GM12872 (cell line): Measurements from ENCODE around the gene MCM8.

Source experiments
- TF ChIP-seq, protein P1 (sequence below): IDR thresholded peaks from 3 replicates; pipeline ENCODE4 v1.5.1; 2011; ENCODE audit warnings: low read depth, mild to moderate bottlenecking, low read length, moderate library complexity; ENCODE audit not compliant: insufficient read depth

Gene MCM8

DNA sequence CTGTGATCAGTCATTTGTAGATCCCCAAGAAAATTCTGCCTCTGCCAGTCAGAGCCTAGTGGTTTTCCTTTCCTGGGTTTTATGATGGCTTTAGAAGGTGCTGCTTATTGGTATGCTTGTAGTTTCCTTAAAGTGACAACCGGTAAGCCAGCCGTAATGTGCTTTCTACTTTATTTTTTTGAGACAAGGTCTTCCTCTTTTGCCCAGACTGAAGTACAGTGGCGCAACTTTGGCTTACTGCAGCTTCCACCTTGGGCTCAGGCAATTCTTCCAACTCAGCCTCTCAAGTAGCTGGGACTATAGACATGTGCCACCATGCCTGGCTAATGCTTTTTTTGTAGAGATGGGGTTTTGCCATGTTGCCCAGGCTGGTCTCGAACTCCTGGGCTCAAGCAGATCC, 23.5 kb downstream of the MCM8 start:
- TF ChIP-seq, protein P1, sequence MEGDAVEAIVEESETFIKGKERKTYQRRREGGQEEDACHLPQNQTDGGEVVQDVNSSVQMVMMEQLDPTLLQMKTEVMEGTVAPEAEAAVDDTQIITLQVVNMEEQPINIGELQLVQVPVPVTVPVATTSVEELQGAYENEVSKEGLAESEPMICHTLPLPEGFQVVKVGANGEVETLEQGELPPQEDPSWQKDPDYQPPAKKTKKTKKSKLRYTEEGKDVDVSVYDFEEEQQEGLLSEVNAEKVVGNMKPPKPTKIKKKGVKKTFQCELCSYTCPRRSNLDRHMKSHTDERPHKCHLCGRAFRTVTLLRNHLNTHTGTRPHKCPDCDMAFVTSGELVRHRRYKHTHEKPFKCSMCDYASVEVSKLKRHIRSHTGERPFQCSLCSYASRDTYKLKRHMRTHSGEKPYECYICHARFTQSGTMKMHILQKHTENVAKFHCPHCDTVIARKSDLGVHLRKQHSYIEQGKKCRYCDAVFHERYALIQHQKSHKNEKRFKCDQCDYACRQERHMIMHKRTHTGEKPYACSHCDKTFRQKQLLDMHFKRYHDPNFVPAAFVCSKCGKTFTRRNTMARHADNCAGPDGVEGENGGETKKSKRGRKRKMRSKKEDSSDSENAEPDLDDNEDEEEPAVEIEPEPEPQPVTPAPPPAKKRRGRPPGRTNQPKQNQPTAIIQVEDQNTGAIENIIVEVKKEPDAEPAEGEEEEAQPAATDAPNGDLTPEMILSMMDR = no peak

DNA sequence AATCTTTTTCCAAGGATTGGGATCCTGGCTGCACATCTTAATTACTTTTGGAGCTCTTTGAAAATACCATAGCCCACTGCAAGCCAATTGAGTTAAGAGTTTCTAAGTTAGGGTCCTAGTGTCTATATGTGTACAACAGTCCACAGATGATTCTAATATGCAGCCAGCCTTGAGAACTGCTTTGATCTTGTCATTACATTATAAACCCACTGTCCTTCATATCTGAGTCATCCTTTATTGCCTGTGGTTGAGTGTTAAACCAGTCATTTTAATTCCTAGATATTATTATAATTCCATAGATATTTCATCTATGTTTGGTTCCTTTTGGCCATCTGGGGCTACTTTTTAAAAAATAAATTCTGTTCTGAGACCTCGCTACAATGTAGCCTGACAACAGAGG, 24.1 kb downstream of the MCM8 start:
- TF ChIP-seq, protein P1 = no peak

DNA sequence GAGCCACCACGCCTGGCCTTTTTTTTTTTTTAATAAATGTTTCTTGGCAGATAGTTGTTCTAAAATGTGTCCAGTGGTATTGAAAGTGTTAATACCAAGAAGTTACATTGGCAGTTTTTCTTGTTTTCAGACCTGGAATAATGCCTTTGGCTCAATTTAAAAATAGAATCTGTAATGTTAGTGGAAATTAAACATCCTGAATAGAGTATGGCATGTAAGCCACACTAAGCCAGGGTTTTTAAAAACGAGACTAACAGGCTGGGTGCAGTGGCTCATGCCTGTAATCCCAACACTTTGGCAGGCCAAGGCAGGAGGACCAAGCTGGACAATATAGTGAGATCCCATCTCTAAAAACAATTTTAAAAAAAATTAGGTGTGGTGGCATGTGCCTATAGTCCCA, 25.3 kb downstream of the MCM8 start:
- TF ChIP-seq, protein P1 = no peak

DNA sequence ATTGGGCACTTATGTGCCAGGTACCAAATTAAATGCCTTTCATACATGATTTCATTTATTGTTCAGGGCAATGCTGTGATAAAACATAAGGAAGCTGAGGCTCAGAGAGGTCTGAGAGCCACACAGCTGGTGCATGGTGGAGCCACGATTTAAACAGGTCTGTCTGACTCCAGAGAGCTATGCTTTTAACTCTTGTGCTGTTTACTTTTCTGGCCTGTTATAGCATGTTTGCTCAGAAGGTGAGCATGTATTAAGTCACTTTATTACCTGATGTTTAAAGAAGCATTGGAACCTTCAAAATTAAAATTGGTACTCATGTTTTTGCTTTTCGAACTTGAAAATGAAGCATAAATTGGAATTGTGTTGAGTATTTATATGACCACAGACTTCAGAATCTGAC, 26.8 kb downstream of the MCM8 start:
- TF ChIP-seq, protein P1 = no peak

DNA sequence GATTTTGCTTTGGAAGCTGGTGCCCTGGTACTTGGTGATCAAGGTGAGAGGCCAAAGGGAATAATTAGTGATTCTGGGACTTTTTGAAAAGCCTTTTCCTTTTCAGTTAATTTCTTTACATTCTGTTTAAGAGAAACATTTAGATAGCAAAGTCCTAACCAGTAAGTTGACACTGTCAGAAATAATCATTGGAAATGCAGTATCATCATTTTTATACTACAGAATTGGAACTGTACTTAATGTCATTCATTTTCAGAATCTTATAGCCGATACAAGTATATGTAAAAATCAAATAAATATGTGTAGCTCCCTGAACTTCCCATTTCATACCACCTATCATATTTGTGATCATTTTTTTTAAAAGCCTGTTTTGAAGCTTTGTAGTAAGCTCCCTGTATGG, 27.5 kb downstream of the MCM8 start:
- TF ChIP-seq, protein P1 = no peak

DNA sequence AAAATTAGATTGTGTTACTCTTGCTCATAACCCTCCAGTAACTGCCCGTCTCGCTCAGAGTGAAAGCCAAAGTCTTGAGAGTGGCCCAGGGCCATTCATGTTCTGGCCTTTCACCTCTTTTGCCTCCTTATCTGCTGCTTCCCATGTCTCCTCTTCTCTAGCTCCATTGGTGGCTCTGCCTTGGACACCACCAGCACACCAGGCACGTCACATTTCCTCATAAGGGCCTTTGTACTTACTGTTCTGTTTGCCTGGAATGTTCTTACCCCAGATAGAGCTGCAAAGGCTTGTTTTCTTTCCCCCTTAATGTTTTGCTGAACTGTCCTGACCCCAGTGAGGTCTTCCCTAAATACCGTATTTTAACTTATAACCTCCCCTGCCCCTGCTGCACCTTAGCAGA, 29.3 kb downstream of the MCM8 start:
- TF ChIP-seq, protein P1 = no peak

DNA sequence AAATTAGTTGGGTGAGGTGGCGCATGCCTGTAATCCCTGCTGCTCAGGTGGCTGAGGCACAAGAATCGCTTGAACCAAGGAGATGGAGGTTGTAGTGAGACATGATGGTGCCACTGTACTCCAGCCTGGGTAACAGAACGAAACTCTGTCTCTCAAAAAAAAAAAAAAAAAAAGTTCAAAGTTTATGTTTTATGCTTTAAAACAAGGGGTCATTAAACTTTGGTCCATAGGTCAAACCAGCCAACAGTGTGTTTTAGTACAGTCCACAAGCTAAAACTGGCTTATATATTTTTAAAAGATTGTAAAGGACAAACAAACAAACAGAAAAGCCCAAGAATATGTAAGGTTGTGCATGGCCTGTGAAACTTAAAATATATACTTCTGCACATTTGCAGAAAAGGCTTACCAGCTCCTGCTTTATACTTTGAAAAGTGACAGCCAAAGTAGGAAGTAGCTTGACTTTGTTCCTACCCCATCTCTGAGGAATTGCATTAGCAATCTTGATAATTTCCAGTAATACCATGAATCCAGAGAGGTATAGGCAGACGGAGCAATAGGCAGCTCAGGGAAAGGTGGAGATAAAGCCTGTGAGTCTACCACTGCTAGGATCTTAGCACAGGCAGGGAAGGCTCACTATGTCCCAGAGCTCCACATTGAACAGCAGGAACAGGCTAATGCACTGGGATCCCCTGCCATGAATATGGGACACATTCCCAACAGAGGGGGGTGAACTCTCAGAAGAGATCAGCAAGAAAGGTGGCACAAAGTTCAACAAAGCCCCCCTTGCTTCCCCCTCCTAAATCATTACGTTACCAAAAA, 30.5 kb downstream of the MCM8 start:
- TF ChIP-seq, protein P1 = no peak

DNA sequence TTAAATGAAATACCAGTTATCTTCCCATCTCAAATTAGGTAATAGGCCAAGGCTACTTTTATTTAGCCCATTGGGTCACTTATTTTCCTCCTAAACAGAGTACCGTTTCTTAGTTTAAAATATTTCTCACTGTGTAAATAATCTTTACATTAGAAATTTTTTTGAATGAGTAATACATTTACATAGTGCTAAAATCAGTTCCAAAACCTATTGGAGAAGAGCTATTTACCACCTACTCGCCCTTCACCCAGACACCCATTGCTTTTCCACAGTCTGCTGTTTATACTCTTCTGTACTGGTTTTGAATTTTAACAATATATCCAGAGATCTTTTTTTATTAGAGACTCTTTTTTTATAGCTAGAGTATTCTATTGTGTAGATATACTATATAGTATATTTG, 36.9 kb downstream of the MCM8 start:
- TF ChIP-seq, protein P1 = no peak
